IPS-NIHi11 (cell line): ENCODE data around the gene CLSTN2.
A peak's percentile ranks its signal among the peaks of the same experiment; 100 is the strongest.

ENCODE experiments used
- DNase-seq: peaks from one replicate; pipeline ENCODE4 v3.0.0; 2012; ENCODE audit warnings: mixed read lengths, low spot score

The CLSTN2 gene

GRCh38 chr3:140501770-140502364 lies 566.9 kb downstream of the CLSTN2 start:
- no peak for DNase-seq

GRCh38 chr3:140505213-140505612 lies 570.2 kb downstream of the CLSTN2 start:
- DNase-seq: peak; percentile 20

- no peak for DNase-seq
Observed at GRCh38 chr3:140505876-140506275, 570.9 kb downstream of the CLSTN2 start.

- no peak for DNase-seq
Observed at GRCh38 chr3:140508550-140508949, 573.6 kb downstream of the CLSTN2 start.

GRCh38 chr3:140509534-140509933 lies 574.5 kb downstream of the CLSTN2 start:
- peak; percentile 38 for DNase-seq

- peak; percentile 19 for DNase-seq
Observed at GRCh38 chr3:140510303-140510861, 575.4 kb downstream of the CLSTN2 start.

- DNase-seq: no peak
Observed at GRCh38 chr3:140521751-140522445, 586.9 kb downstream of the CLSTN2 start.

GRCh38 chr3:140522653-140523380 lies 587.8 kb downstream of the CLSTN2 start:
- DNase-seq: no peak

GRCh38 chr3:140523600-140523999 lies 588.6 kb downstream of the CLSTN2 start:
- DNase-seq: no peak

GRCh38 chr3:140527156-140527555 lies 592.2 kb downstream of the CLSTN2 start:
- no peak for DNase-seq

GRCh38 chr3:140529096-140529495 lies 594.1 kb downstream of the CLSTN2 start:
- no peak for DNase-seq

- no peak for DNase-seq
Observed at GRCh38 chr3:140529558-140529957, 594.6 kb downstream of the CLSTN2 start.

GRCh38 chr3:140530131-140530530 lies 595.1 kb downstream of the CLSTN2 start:
- DNase-seq: no peak

GRCh38 chr3:140530603-140531002 lies 595.6 kb downstream of the CLSTN2 start:
- DNase-seq: no peak

- no peak for DNase-seq
Observed at GRCh38 chr3:140532793-140533330, 597.9 kb downstream of the CLSTN2 start.

GRCh38 chr3:140536926-140537726 lies 602.1 kb downstream of the CLSTN2 start:
- DNase-seq: no peak

- DNase-seq: no peak
Observed at GRCh38 chr3:140537727-140538082, 602.7 kb downstream of the CLSTN2 start.

- no peak for DNase-seq
Observed at GRCh38 chr3:140540262-140540661, 605.3 kb downstream of the CLSTN2 start.

- DNase-seq: no peak
Observed at GRCh38 chr3:140541975-140542653, 607.1 kb downstream of the CLSTN2 start.

GRCh38 chr3:140545197-140545596 lies 610.2 kb downstream of the CLSTN2 start:
- DNase-seq: no peak

- no peak for DNase-seq
Observed at GRCh38 chr3:140545756-140546155, 610.8 kb downstream of the CLSTN2 start.
